GM12878 (cell line): ENCODE measurements around the gene TNFSF9. TPM values are rescaled to one million over a fixed set of nuclear protein-coding genes. Genes with fewer than 3 reads are reported as not detected.

Source experiments
- ATAC-seq: fragments of 200-7000 bp; cut with Tn5 transposase; 3 replicates; pipeline ENCODE4 v1.9.1; 2020; ENCODE audit warnings: mild to moderate bottlenecking, moderate library complexity
- BruUV-seq: library from RNA; stranded (reverse); fragments of 400-500 nt; replicated peaks from 2 replicates; lab custom pipeline; 2021; lab: Mats Ljungman, UMichigan
- CTCF ChIA-PET: fragments of 300-600 bp; sonication (Branson Sonifier 250); formaldehyde crosslinking; extraction: SDS; loops from one replicate; lab custom pipeline; 2021; ENCODE audit warnings: inconsistent platforms; lab: Yijun Ruan, JAX
- POLR2A ChIA-PET: fragments of 350-600 bp; formaldehyde crosslinking; extraction: SDS; loops from one replicate; lab custom pipeline; 2021; ENCODE audit warnings: inconsistent platforms; lab: Charles Lee
- RAD21 ChIA-PET: fragments of 300-600 bp; sonication (Branson Sonifier 250); formaldehyde crosslinking; loops from one replicate; lab custom pipeline; 2023; ENCODE audit warnings: antibody characterized with exemption; ENCODE audit not compliant: unreplicated experiment; lab: Charles Lee
- SMC1A ChIA-PET: fragments of 300-600 bp; sonication (Branson Sonifier 250); formaldehyde crosslinking; loops from one replicate; lab custom pipeline; 2023; ENCODE audit not compliant: unreplicated experiment, uncharacterized antibody; lab: Charles Lee
- DNase-seq: peaks from one replicate; pipeline ENCODE4 v3.0.0-alpha.2; 2011; ENCODE audit warnings: low read depth, low spot score
- FAIRE-seq: peaks from 3 replicates; lab custom pipeline; 2011; peaks lifted over from hg19 to GRCh38; lab: Jason Lieb, UNC
- H2AFZ ChIP-seq: 2 replicates; pipeline ENCODE4 v1.6.0; 2011; ENCODE audit warnings: low read depth, low read length, control low read depth; ENCODE audit not compliant: control insufficient read depth
- H3K27ac ChIP-seq: 2 replicates; pipeline ENCODE4 v1.5.1; 2011; ENCODE audit warnings: control low read depth; ENCODE audit not compliant: control insufficient read depth, insufficient read depth
- H3K27me3 ChIP-seq, 2 experiments: replicated peaks in 1 of 2; 2 replicates each; pipeline versions ENCODE4 v1.6.0 to v1.6.1; 2011; ENCODE audit warnings: low read length in 1 of 2; ENCODE audit not compliant: control insufficient read depth in 2 of 2, insufficient read depth in 2 of 2
- H3K36me3 ChIP-seq, 2 experiments: 2 replicates each; pipeline ENCODE4 v1.5.1; 2011; ENCODE audit warnings: low read length in 1 of 2; ENCODE audit not compliant: control insufficient read depth in 2 of 2, insufficient read depth in 2 of 2
- H3K4me1 ChIP-seq: 2 replicates; pipeline ENCODE4 v1.6.1; 2011; ENCODE audit warnings: mild to moderate bottlenecking, low read length, moderate library complexity, mixed read lengths; ENCODE audit not compliant: control insufficient read depth, insufficient read depth
- H3K4me2 ChIP-seq: 2 replicates; pipeline ENCODE4 v1.6.0; 2011; ENCODE audit warnings: control low read depth; ENCODE audit not compliant: control insufficient read depth, insufficient read depth
- H3K4me3 ChIP-seq: fragments of 200-600 bp; sonication (generic); 2 replicates; pipeline ENCODE4 v1.5.1; 2016
- H3K79me2 ChIP-seq: 2 replicates; pipeline ENCODE4 v1.6.0; 2011; ENCODE audit warnings: low read length; ENCODE audit not compliant: control insufficient read depth, insufficient read depth
- H3K9ac ChIP-seq: 2 replicates; pipeline ENCODE4 v1.8.0; 2011; ENCODE audit warnings: low read length, control low read depth, mixed read lengths; ENCODE audit not compliant: control insufficient read depth, insufficient read depth
- H3K9me3 ChIP-seq: replicated peaks from 3 replicates; pipeline ENCODE4 v1.5.1; 2011; ENCODE audit warnings: mild to moderate bottlenecking, low read length; ENCODE audit not compliant: control insufficient read depth, insufficient read depth
- H4K20me1 ChIP-seq: 2 replicates; pipeline ENCODE4 v1.6.0; 2011; ENCODE audit not compliant: control insufficient read depth, insufficient read depth
- BCL3 ChIP-seq: IDR thresholded peaks from 2 replicates; pipeline ENCODE4 v1.6.1; 2011; ENCODE audit warnings: borderline replicate concordance, low read depth, mild to moderate bottlenecking, moderate library complexity, low read length; ENCODE audit not compliant: insufficient read depth, poor library complexity, severe bottlenecking
- CEBPB ChIP-seq, 2 experiments: fragments of 150-350 bp in 1 of 2; IDR thresholded peaks; 2 replicates each; pipeline ENCODE4 v1.6.1; 2012 to 2014; ENCODE audit warnings: low read depth in 2 of 2, low read length in 2 of 2, borderline replicate concordance in 1 of 2, inconsistent platforms in 1 of 2
- DPF2 ChIP-seq: fragments of 450-650 bp; IDR thresholded peaks from 2 replicates; pipeline ENCODE4 v1.6.1; 2017; ENCODE audit warnings: mild to moderate bottlenecking
- FOXM1 ChIP-seq: IDR thresholded peaks from 2 replicates; pipeline ENCODE4 v1.6.1; 2012; ENCODE audit warnings: low read depth, mild to moderate bottlenecking, inconsistent platforms, low read length, moderate library complexity
- IRF4 ChIP-seq: IDR thresholded peaks from 2 replicates; pipeline ENCODE4 v1.6.1; 2011; ENCODE audit warnings: low read depth, low read length
- NBN ChIP-seq: fragments of 450-650 bp; IDR thresholded peaks from 2 replicates; pipeline ENCODE4 v1.6.1; 2016
- NR2C1 ChIP-seq: fragments of 450-650 bp; IDR thresholded peaks from 2 replicates; pipeline ENCODE4 v1.6.1; 2017; ENCODE audit warnings: antibody characterized with exemption, mild to moderate bottlenecking, moderate library complexity
- NR2C2 ChIP-seq: IDR thresholded peaks from 2 replicates; pipeline ENCODE4 v1.6.1; 2011; ENCODE audit warnings: borderline replicate concordance, low read depth; ENCODE audit not compliant: control insufficient read depth, insufficient read length
- RB1 ChIP-seq: fragments of 450-650 bp; formaldehyde crosslinking; IDR thresholded peaks from 2 replicates; pipeline ENCODE4 v1.6.1; 2017; ENCODE audit warnings: mild to moderate bottlenecking, borderline replicate concordance
- RBBP5 ChIP-seq: fragments of 200-600 bp; sonication (generic); conservative IDR thresholded peaks from 2 replicates; pipeline ENCODE4 v1.6.1; 2016
- RCOR1 ChIP-seq: conservative IDR thresholded peaks from 2 replicates; pipeline ENCODE4 v1.6.1; 2012; ENCODE audit warnings: low read depth, low read length, improper control_type of control experiment
- RFX5 ChIP-seq: IDR thresholded peaks from 2 replicates; pipeline ENCODE4 v1.6.1; 2011; ENCODE audit warnings: low read depth, low read length, improper control_type of control experiment
- TARDBP ChIP-seq: IDR thresholded peaks from 2 replicates; pipeline ENCODE4 v1.6.1; 2016; ENCODE audit warnings: borderline replicate concordance
- YY1 ChIP-seq: IDR thresholded peaks from 2 replicates; pipeline ENCODE4 v1.6.1; 2011; ENCODE audit warnings: low read depth, mild to moderate bottlenecking, low read length
- ZSCAN29 ChIP-seq: fragments of 450-650 bp; IDR thresholded peaks from 2 replicates; pipeline ENCODE4 v1.6.1; 2017; ENCODE audit warnings: mild to moderate bottlenecking, moderate library complexity
- WGBS: methylation state at CpG from one replicate; pipeline ENCODE4 v1.1.6; 2016; ENCODE audit warnings: low lambda C conversion rate; ENCODE audit not compliant: insufficient replicate concordance, insufficient coverage; ENCODE audit errors: missing lambda C conversion rate; 5-methylcytosine and 5-hydroxymethylcytosine counted together
- in situ Hi-C: fragments of 300-500 bp; cut with MboI; formaldehyde crosslinking; loops from 9 replicates; pipeline ENCODE4 v1.14.3; 2018; ENCODE audit warnings: mixed read lengths
- intact Hi-C: fragments of 100-400 bp; cut with micrococcal nuclease; formaldehyde crosslinking; loops from one replicate; pipeline ENCODE4 v1.14.2; 2022; ENCODE audit not compliant: unreplicated experiment
- polyA plus RNA-seq, 11 experiments: library from polyadenylated mRNA; depleted of rRNA in 4 of 11; unstranded in 6 of 11; stranded (reverse) in 5 of 11; fragments of >200 nt; fragmentation: Nextera tagmentation in 4 of 11; fragmentation: Illumina TruSeq in 1 of 11; extraction: Ambion mirVana in 4 of 11; extraction: Trizol in 1 of 11; gene quantifications; 1 replicate in 1 of 11; 2 replicates in 10 of 11; pipeline versions ENCODE4 v1.2.1 to v1.2.3, GENCODE V29; 2011 to 2016; ENCODE audit warnings: inconsistent platforms in 2 of 11, missing spikeins in 2 of 11, low read depth in 1 of 11
- total RNA-seq, 4 experiments: library from RNA; depleted of rRNA in 3 of 4; stranded (reverse); fragments of >200 nt in 3 of 4; fragmentation: Illumina TruSeq in 1 of 4; extraction: Trizol in 1 of 4; gene quantifications; 2 replicates each; pipeline versions ENCODE4 v1.2.1 to v1.2.3, GENCODE V29; 2013 to 2021
- TF ChIP-seq, protein P1 (sequence below): fragments of 450-650 bp; IDR thresholded peaks from 2 replicates; pipeline ENCODE4 v1.6.1; 2017; ENCODE audit warnings: mild to moderate bottlenecking, low read depth, inconsistent platforms; ENCODE audit not compliant: poor library complexity, severe bottlenecking
- TF ChIP-seq, protein P2 (sequence below): fragments of 450-650 bp; IDR thresholded peaks from 2 replicates; pipeline ENCODE4 v1.6.1; 2016; ENCODE audit warnings: mild to moderate bottlenecking
- TF ChIP-seq, protein P3 (sequence below): fragments of 450-650 bp; IDR thresholded peaks from 2 replicates; pipeline ENCODE4 v1.6.1; 2017; ENCODE audit warnings: mild to moderate bottlenecking

The TNFSF9 gene
- total and polyA plus RNA-seq, 10 of the 15 experiments (the other 5 are each of a cell fraction or from before 2014, with no cell fraction given): 6.2 to 75.3 (median 22.1) TPM

DNA sequence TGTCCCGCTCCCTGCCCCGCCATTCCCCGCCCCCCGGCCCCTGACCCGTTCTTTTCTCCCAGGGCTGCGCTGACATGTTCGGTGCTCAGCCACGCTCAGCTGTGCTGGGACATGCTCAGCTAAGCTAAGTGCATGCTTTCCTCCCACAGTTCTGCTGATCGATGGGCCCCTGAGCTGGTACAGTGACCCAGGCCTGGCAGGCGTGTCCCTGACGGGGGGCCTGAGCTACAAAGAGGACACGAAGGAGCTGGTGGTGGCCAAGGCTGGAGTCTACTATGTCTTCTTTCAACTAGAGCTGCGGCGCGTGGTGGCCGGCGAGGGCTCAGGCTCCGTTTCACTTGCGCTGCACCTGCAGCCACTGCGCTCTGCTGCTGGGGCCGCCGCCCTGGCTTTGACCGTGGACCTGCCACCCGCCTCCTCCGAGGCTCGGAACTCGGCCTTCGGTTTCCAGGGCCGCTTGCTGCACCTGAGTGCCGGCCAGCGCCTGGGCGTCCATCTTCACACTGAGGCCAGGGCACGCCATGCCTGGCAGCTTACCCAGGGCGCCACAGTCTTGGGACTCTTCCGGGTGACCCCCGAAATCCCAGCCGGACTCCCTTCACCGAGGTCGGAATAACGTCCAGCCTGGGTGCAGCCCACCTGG, 3.7 kb downstream of the TNFSF9 start:
- H4K20me1 ChIP-seq: no peaks in the 10 kb centered on the region; the same call in 1 of the 2 replicates
- ChIA-PET POLR2A (interaction anchor here (0.6 to 3.0 kb wide), 7 partner anchors 12 to 59 kb away, joined by 3 to 13 read pairs (median 4); no protein-coding TSS in a partner anchor), SMC1A (interaction anchor here (1.0 to 1.3 kb wide), 5 partner anchors 12 to 54 kb away, joined by 3 read pairs; no protein-coding TSS in a partner anchor), CTCF (interaction anchor here (1.1 to 1.9 kb wide), 2 partner anchors 53 to 70 kb away, joined by 3 to 6 read pairs; no protein-coding TSS in a partner anchor), RAD21 (interaction anchor here (0.6 to 1.2 kb wide), 3 partner anchors 13 to 206 kb away, joined by 3 to 6 read pairs (median 3); no protein-coding TSS in a partner anchor)
- no TSS peak for BruUV-seq
- DNase-seq (no peak), ATAC-seq (no peak), FAIRE-seq (no peak)
- peaks cover 0 to 8% of the 10 kb centered on the region in 2 experiments; a peak in 2 of 4 replicates for H3K36me3 ChIP-seq
- in situ Hi-C loops: no loop called here
- H2AFZ ChIP-seq: no peak overlapping the region
- intact Hi-C loops: no loop called here
- no peaks in the 10 kb centered on the region; the same call in 2 of the 3 replicates for H3K9me3 ChIP-seq
- H3K4me1 ChIP-seq: peaks cover 46% of the 10 kb centered on the region
- peaks cover 62% of the 10 kb centered on the region for H3K79me2 ChIP-seq
- H3K4me3 ChIP-seq: no peak overlapping the region
- H3K27me3 ChIP-seq: no peaks in the 10 kb centered on the region
- H3K27ac ChIP-seq: no peak overlapping the region
- peak overlapping the region; percentile 15 for H3K4me2 ChIP-seq
- WGBS: 95% methylated on average over 37 of the region's 40 CpGs
- H3K9ac ChIP-seq: no peak overlapping the region
- TF ChIP-seq RCOR1 (no peak), NR2C2 (no peak), RBBP5 (no peak), RB1 (no peak), NBN (no peak), DPF2 (no peak), YY1 (no peak), ZSCAN29 (no peak), TARDBP (no peak), CEBPB (IDR thresholded peaks at IDR 0.05; ENCODE audit: borderline replicate concordance in 1 of 2, low read depth in 2 of 2, low read length in 2 of 2) (no peak), NR2C1 (no peak), RFX5 (no peak), FOXM1 (no peak), IRF4 (no peak), BCL3 (no peak)
- TF ChIP-seq, protein P1, sequence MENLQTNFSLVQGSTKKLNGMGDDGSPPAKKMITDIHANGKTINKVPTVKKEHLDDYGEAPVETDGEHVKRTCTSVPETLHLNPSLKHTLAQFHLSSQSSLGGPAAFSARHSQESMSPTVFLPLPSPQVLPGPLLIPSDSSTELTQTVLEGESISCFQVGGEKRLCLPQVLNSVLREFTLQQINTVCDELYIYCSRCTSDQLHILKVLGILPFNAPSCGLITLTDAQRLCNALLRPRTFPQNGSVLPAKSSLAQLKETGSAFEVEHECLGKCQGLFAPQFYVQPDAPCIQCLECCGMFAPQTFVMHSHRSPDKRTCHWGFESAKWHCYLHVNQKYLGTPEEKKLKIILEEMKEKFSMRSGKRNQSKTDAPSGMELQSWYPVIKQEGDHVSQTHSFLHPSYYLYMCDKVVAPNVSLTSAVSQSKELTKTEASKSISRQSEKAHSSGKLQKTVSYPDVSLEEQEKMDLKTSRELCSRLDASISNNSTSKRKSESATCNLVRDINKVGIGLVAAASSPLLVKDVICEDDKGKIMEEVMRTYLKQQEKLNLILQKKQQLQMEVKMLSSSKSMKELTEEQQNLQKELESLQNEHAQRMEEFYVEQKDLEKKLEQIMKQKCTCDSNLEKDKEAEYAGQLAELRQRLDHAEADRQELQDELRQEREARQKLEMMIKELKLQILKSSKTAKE: no peak
- TF ChIP-seq, protein P2, sequence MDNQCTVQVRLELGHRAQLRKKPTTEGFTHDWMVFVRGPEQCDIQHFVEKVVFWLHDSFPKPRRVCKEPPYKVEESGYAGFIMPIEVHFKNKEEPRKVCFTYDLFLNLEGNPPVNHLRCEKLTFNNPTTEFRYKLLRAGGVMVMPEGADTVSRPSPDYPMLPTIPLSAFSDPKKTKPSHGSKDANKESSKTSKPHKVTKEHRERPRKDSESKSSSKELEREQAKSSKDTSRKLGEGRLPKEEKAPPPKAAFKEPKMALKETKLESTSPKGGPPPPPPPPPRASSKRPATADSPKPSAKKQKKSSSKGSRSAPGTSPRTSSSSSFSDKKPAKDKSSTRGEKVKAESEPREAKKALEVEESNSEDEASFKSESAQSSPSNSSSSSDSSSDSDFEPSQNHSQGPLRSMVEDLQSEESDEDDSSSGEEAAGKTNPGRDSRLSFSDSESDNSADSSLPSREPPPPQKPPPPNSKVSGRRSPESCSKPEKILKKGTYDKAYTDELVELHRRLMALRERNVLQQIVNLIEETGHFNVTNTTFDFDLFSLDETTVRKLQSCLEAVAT: peak; percentile 42
- TF ChIP-seq, protein P3, sequence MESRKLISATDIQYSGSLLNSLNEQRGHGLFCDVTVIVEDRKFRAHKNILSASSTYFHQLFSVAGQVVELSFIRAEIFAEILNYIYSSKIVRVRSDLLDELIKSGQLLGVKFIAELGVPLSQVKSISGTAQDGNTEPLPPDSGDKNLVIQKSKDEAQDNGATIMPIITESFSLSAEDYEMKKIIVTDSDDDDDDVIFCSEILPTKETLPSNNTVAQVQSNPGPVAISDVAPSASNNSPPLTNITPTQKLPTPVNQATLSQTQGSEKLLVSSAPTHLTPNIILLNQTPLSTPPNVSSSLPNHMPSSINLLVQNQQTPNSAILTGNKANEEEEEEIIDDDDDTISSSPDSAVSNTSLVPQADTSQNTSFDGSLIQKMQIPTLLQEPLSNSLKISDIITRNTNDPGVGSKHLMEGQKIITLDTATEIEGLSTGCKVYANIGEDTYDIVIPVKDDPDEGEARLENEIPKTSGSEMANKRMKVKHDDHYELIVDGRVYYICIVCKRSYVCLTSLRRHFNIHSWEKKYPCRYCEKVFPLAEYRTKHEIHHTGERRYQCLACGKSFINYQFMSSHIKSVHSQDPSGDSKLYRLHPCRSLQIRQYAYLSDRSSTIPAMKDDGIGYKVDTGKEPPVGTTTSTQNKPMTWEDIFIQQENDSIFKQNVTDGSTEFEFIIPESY: no peak
